G401.6 (cell line): ENCODE results near the gene LMF2.
"Not testable (repeated sequence)": the region's sequence is repeated elsewhere in the genome, so short reads cannot be mapped to it uniquely, and the experiment has no call there.

ENCODE experiments used
- FAIRE-seq: peaks from 2 replicates; lab custom pipeline; 2012; peaks lifted over from hg19 to GRCh38; lab: Jason Lieb, UNC

Gene LMF2, protein sequence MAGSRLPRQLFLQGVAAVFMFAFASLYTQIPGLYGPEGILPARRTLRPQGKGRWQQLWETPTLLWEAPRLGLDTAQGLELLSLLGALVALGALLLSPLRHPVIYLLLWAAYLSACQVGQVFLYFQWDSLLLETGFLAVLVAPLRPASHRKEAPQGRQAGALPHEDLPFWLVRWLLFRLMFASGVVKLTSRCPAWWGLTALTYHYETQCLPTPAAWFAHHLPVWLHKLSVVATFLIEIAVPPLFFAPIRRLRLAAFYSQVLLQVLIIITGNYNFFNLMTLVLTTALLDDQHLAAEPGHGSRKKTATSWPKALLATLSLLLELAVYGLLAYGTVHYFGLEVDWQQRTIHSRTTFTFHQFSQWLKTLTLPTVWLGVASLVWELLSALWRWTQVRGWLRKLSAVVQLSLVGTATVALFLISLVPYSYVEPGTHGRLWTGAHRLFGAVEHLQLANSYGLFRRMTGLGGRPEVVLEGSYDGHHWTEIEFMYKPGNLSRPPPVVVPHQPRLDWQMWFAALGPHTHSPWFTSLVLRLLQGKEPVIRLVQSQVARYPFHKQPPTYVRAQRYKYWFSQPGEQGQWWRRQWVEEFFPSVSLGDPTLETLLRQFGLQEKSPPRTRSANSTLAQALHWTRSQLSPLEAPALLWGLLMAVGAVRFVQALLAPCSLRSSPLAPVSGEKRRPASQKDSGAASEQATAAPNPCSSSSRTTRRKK

DNA sequence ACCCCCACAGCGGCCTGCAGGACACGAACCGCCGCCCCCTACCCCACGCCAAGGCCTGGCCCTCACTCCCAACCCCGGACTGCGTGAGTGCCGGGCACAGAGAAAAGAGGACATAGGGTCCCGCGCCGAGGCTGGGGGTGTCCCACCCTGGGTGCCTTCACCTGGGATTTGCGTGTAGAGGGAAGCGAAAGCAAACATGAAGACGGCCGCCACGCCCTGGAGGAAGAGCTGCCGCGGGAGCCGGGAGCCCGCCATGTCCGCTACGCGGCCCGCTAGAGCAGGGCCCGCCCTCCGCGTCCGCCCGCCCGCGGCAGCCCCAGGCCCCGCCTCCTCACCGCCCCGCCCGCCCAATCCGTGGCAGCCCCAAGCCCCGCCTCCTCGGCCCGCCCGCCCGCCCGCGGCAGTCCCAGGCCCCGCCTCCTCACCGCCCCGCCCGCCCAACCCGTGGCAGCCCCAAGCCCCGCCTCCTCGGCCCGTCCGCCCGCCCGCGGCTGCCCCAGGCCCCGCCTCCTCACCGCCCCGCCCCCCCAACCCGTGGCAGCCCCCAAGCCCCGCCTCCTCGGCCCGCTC, at the start of gene LMF2:
Gene LMF2 (minus strand): TSS at position 282 of the 570 bp plus-strand sequence. CDS start 27 bp downstream, at position 255.
- FAIRE-seq = no peak

DNA sequence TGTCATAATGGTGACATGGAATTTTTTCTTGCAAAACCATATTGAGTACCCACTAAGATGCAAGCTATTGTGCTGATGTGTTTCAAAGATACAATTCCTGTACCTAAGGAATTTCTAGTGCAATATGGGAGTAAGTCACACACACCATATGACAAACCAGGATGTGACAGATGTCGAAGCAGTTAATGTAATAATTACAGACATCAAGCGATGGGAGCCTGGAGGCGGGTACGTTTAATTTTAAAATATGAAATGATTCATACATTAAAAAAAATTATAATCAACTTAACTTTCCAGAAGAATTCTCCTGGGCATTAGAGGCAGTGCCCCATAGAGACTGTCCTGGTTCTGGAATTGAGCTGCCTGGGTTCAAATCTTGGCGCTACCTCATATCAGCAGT, 49.2 kb upstream of the LMF2 start:
- no peak for FAIRE-seq

DNA sequence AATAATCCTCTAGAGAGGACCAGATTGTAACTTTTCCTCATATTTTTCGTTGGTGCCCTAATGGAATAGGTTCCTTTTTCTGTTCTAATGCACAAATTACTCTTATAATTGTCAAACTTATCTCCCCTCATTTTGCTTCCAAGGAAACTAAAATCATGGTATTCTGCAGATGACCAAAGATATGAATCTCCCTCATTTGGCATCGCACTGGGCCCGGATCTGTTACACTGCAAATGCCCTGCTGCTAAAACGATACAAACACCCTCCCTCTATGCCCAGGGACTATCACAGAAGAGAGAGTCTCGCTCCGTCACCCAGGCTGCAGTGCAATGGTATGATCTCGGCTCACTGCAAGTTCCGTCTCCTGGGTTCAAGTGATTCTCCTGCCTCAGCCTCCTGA, 45.8 kb upstream of the LMF2 start:
- no peak for FAIRE-seq

DNA sequence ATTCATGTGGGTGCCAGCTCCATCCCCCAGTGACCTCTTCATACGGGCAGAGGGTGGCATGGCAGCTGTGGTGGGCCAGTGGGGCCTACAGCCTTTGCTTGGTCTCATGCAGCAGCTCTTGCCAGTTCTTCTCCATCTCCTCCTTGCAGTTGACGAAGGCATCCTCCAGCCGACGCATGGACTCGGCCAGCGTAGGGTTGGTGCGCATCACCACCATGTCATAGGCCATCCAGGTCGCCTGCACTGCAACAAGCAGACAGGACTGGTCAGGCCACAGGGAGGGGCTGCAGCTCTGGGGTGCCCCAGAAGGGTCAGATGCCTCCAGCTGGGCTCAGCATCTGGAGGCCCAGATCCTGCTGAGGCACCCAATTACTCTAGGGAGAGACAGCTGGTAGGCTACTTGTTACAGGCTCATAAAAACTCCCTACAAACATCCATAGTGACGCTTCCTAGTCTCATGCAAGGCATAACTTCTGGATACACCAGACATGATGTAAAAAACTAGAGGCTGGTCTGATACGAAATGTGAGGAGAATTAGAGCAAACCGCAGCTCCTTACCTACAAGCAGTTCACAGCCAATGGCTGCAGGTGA, 43.8 kb upstream of the LMF2 start:
- FAIRE-seq = no peak

DNA sequence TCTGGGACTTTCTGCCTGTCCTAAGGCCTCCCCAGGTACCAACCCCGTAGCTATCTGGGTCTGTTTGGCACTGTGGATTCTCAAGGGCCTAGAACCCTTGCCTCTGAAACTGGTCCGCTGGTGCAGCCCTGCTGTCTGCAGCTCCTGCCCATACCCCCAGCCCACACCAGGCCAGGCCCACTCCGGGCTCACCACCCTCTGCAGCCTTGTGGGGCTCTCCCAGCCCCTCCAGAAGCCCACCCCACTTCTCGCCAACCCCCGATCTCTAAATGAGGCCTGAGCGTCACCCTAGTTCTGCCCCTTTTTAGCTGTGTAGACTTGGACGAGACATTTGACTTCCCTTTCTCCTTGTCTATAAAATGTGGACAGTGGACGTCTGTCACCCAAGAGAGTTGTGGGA, 42.9 kb upstream of the LMF2 start:
- no peak for FAIRE-seq

DNA sequence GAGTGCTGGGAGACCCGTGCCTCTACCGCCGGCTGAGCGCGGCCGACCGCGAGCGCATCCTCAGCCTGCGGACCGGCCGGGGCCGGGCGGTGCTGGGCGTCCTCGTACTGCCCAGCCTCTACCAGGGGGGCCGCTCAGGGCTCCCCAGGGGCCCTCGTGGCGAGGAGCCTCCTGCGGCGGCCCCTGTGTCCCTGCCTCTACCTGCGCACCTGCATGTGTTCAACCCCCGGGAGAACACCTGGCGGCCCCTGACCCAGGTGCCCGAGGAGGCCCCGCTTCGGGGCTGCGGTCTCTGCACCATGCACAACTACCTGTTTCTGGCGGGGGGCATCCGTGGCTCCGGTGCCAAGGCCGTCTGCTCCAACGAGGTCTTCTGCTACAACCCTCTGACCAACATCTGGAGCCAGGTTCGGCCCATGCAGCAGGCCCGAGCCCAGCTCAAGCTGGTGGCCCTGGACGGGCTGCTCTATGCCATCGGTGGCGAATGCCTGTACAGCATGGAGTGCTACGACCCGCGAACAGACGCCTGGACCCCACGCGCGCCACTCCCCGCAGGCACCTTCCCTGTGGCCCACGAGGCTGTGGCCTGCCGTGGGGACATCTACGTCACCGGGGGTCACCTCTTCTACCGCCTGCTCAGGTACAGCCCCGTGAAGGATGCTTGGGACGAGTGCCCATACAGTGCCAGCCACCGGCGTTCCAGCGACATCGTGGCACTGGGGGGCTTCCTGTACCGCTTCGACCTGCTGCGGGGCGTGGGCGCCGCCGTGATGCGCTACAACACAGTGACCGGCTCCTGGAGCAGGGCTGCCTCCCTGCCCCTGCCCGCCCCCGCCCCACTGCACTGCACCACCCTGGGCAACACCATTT, 41.7 kb upstream of the LMF2 start:
- no peak for FAIRE-seq

DNA sequence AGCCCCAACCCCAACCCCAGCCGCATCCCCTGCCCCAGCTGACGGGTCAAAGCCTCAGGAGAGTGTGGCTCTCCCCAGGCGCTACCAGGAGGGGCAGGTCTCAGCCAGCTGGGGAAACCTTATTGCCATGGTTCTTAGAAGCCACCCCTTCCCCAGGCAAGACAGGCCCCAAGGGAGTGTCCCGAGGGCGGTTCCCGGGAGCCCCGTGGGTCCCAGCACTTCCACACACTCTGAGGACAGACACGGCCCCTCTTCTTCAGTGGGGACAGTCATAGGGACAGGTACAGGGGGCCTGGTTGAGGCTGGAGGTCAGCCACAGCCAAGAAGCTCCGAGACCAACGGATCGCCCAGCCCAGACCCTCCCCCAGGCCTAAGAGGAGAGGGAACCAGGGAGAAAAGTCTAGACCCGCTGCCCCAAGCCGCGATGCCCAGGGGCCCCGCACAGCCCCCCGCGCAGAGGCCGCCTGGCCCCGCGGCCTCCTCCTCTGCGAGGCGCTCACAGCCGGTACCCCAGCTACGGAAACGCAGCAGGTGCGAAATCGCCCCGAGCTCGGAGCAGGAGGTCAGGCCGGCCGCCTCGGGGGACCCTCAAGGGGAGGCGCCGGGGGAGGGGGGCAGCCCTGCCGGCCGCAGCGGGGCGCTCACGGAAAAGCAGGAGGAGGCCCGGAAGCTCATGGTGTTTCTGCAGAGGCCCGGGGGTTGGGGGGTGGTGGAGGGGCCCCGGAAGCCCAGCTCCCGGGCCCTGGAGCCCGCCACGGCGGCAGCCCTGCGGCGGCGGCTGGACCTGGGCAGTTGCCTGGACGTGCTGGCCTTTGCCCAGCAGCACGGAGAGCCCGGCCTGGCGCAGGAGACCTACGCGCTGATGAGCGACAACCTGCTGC, 40.8 kb upstream of the LMF2 start:
- no peak for FAIRE-seq

DNA sequence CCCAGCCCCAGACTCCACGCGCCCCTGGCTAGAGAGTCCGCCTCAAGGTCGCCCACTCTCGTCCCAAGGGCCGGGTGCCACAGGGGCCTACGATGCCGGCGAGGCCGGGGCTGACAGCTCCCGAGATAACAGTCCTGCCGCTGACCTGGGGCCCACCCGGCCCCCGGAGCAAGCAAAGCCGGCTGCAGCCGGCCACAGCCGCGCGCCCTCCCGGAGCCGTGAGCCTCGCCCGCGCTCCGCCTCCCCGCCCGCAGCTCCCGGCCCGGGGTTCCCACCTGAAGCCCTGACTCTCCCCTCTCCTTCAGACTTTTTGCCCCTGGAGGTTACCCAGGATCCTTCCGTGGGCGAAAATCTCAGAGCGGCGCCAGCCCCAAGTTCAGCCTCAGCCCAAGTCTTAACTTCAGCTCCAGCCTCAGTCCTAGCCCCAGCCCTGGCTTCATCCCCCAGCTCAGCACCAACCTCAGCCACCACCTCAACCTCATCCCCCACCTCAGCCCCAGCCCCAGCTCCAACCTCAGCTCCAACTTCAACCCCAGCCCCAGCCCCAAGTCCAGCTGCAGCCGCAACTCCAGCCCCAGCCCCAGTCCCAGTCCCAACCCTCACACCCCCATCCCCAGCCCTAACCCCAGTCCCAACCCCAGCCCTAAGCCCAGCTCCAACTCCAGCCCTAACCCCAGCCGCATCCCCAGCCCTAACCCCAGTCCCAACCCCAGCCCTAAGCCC, 39.9 kb upstream of the LMF2 start:
- no peak for FAIRE-seq

DNA sequence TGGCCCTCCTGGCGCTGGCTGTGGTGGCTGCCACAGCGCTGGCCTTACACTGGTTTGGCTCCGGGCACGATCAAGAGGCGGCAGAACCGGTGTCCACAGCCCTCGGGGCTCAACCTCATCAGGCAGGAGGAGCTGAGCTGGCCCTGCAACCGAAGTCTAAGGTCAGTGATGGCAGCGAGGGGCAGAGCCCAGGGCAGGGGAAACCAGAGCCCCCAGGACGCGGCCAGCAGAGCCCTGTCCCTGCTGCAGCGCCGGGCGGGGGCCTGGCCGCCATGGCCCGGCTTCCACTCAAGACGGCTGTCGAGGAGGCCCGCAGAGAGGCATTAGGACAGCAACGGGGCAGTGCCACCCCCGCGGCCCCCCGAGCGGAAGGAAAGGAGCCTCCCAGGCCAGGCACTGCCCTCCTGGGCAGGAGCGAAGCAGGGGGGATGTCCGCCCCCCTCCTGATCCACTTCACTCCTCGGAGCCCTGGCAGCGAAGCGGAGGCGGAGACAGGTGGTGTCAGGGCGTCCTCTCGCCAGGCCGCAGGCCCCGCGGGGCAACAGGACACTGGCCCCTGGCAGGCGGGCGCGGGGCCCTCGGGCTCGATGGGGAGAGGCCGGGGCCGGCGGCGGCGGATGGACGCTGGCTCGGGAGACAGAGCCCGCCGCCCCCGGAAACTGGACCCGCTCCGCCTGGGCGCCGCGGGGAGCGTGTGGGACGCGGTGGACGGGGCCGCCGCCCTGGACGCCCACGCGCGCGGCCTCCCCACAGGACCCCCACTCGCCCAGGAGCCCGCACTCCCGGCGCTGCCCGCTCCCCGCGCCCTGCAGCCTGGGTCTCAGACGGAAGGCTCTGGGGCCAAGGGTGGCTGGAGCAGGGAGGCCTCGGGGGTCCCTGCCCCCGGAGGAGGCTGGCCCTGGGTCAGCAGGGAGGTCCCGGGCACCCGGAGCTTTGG, 39.1 kb upstream of the LMF2 start:
- FAIRE-seq = no peak

DNA sequence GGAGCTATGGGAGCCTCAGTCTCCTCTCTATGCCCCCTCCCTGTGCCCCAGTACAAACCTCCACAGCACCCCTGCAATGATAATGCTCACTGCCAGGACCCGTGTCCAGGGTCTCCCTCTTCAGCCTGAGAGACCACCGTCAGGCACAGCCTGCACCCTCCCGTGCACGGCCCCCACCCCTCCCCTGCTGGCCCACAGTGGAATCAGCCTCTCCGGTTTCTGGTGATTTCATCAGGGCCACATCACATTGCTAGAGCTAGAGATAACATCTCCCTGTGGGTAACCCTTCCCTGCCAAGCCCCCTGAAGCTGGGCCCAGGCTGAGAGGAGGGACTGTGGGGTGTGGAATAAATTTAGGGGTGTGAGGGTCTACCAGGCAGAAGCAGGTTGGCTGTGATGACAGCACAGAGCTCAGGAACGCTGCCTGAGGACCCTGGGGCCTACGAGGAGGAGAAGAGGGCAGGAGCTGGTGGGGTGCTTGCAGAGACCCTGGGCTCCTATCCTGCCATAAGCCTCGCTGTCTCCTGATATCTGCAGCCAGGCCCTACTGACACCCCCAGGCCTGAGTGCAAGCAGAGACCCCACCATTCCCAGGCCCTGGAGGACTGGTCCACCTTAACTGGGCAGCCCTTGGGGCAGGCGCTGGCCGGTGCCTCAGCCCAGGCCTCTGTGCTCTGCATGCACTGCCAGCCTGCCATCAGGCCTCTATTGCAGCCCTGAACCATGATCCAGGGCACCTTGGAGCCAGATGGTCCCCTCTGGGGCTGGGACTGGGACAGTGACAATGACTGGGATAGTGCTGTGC, 38.2 kb upstream of the LMF2 start, which contains the start of gene KLHDC7B:
Gene KLHDC7B (plus strand): TSS at position 378 of the 804 bp plus-strand sequence. CDS start 345 bp downstream, at position 723.
- FAIRE-seq = no peak

DNA sequence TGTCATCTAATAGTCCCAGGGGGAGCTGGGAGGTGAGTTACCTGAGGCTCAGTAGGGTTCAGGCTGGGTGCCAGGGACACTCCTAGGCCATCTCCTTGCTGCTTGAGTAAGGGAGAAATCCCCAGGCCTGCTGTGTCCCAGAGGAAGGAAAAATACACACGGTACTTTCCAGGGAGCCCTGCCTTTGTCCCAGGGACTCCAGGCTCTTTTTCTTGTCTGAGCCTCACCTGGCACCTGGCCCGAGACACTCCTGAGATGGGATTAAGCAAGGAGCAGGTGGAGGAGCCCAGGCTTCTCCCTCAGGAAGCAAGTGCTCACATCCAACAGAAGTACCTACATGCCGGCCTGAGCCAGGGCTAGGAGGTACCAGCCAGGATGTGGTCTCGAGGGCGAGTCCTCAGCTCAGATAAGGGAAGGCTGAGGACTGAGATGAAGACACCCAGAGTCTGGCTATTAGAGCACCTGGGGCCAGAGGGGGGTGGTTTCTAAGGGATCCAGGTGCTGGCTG, 37.3 kb upstream of the LMF2 start:
- no peak for FAIRE-seq

DNA sequence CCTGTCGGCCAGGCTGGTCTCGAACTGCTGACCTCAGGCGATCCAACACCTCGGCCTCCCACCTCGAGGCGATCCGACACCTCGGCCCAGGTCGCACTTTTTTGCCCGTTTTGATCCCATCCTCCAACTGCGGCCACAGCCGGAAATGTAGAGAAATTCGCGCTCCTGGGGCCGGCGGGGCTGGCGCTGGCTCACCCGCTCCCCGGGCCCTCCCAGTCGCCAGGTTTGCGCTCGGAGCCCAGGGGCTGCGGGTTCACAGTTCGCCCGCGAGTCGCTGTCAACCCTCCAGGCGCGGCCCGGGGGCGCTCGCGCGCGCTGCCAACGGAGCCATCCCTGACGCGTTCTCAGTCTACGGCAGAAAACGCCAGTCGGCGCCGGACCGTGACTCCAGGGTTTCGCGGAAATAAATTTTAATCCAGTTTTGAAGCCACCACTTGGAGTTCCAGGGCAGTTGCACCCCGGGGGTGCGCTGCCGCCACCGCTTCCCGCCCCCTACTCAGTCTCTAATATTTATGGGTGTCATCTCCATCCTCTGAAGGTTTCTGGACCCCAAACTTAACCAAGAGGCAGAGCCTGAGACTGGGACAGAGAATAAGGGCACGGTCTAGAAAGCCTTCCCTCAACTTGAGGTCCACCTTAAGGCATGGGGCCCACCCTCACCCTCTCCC, 36.7 kb upstream of the LMF2 start:
- no peak for FAIRE-seq

DNA sequence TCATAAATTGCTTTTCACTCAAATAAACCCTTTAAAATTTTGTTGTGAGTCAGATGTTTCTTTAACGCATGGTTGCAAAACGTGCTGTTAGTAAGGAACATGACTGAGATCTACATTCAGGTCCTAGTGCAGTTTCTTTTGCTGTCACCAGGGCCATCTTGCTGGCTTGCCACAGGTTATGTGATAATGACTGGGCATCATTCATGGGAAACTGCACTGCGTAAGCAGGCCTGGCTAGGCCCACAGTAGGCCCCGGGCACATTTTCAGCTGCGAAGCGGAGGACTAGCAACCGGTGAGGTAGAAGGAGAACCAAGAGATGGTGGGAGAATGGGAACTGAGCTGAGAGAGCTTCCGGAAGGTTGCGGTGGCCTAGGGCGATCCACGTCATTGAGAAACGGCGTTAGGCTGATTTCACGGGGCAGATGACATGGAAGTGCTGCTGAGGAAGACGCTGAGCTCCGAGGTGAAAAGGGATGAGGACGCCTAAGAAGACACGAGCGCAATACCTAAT, 35.0 kb upstream of the LMF2 start:
- no peak for FAIRE-seq

DNA sequence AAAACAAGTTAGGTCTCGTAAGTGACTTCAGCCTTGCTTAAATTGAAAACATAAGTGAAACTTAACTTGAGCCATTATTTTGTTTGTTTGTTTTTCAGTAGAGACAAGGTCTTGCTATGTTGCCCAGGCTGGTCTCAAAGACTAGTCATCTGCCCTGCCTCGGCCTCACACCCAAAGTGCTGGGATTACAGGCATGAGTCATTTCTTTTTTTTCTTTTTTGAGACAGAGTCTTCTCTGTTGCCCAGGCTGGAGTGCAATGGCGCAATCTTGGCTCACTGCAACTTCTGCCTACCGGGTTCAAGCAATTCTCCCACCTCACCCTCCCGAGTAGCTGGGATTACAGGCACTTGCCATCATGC, 34.1 kb upstream of the LMF2 start:
- FAIRE-seq = not testable (repeated sequence)

DNA sequence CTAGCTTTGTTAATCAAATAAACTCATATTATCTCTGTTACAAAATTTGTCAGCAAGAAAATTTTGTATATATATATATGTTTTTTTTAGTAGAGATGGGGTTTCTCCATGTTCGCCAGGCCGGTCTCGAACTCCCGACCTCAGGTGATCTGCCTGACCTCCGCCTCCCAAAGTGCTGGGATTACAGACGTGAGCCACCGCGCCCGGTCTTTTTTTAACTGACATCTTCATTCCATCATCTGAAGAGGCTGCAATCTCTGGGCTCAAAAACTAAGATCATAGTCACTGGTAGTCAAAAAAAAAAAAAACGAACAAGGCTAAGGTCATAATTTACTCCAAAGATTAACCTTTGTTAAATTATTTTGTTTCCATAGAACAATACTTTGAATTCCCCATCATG, 32.9 kb upstream of the LMF2 start:
- no peak for FAIRE-seq

DNA sequence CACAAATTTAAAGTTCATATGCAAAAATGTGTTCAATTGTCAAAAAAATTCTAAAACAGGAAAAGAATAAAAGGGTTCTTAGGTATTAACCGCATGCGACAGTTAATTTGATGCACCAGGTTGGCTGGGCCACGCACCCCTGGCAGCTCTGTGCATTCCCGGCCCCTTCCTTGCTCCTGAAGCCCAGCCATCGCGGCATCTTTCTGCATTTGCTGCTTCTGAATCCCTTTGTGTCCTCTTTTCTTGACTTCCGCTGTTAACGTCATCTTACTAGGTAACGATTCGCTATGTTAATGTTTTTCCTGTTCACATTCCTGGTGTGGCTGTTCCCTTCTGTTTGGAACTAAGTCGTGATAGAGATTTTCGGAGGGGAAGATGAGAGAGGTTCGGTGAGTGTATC, 30.3 kb upstream of the LMF2 start:
- FAIRE-seq = no peak

DNA sequence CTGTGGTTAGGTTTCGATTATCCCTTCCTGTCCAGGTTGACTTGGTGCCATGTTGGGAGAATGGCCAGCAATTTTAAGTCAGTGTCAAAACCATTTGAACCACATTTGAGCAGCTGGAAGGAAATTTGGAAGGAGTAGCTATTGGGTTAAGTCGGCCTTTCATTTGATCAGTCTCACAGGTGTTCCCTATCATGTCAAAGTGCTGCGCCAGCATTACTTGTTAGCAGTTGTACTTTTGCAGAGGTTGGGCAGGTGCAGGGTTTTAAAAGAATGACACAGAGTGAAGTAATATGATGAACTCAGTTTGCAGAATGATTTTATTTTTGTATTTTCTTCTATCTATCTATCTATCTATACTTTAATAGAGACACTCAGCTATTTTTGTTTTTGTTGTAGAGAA, 28.7 kb upstream of the LMF2 start:
- no peak for FAIRE-seq
